GF-D8 (cell line): ENCODE data around the gene OR2T4.

ENCODE experiments used
- DNase-seq: peaks from one replicate; lab custom pipeline; 2025; lab: John Stamatoyannopoulos, UW

The OR2T4 gene, protein sequence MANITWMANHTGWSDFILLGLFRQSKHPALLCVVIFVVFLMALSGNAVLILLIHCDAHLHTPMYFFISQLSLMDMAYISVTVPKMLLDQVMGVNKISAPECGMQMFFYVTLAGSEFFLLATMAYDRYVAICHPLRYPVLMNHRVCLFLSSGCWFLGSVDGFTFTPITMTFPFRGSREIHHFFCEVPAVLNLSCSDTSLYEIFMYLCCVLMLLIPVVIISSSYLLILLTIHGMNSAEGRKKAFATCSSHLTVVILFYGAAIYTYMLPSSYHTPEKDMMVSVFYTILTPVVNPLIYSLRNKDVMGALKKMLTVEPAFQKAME

DNA sequence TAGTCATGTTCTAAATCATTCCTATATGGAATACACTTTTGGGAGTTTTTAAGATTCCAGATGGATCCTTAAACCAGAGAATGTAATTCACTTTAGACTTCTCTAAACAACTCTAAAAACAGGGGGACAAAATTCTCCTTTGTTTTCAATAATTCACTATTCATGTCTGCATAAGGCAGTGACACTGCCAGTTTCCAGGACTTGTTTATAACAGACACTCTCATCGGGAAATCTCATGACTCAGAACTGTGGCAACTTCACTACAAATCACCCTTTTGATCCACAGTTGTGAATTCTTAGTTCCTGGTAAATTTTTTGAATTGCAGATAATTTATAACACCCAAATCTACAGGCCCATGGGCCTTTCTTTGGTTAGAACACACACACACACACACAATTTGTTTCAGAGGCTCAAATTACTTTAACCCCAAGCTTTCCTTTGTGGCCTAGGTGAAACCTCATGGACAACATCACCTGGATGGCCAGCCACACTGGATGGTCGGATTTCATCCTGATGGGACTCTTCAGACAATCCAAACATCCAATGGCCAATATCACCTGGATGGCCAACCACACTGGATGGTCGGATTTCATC lies at the start of gene OR2T4:
OR2T4 (plus strand) TSS at position 545 of the 595 bp plus-strand sequence; CDS start at position 545, 0 bp downstream.
- DNase-seq, result no peak

DNA sequence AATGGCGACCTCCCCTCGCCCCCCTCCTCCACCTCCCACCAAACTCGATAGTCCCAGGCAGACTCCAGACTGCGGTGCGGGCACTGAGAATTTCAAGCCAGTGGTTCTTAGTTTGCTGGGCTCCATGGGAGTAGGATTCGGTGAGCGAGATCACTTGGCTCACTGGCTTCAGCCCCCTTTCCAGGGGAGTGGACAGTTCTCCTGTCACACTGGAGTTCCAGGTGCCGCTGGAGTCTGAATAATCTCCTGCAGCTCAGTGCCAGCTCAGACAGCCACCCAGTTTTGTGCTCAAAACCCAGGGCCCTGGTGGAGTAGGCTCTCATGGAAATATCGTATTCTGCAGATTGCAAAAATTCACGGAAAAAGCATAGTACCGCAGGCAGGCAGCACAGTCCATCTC lies 44.7 kb upstream of the OR2T4 start:
- no peak for DNase-seq

DNA sequence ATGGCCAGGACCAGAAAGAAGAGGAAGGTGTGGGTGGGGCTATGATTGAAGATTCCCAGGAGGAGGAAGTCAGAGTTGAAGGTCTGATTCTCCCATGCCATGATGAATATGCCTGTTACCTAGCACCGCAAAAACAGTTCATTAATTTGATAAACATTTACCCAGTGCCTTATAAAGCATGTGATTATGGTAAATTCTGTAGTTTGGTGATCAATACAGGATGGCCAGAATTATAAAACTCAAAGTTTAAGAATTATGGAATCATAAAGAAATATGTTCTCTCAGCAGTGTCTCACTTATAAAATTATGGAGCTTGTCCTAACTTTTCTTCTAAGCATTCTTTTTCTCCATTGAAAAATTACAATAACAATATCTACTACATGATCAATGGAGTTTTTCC lies 37.0 kb upstream of the OR2T4 start, which contains the start of gene OR2M7:
OR2M7 (minus strand) TSS at position 101 of the 400 bp plus-strand sequence; CDS start at position 101, 0 bp downstream.
- DNase-seq, result no peak

DNA sequence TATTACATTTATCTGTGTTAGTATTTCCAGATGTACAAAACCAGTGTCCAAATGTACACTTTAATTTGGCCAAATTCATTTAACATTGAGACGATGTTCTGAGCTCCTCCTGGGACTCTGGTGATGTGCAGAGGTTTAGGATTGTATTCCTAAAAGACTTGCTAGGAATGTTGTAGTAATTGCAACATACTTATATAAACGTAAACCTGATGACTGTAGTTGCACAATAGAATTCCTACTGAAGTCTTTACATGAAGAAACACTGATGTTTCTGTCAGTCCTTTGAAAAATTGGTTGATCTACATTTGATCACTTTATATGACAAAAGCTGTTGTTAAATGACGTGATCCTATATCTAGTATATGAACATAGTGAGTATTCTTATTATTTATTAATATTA lies 18.0 kb upstream of the OR2T4 start:
- DNase-seq, result no peak

DNA sequence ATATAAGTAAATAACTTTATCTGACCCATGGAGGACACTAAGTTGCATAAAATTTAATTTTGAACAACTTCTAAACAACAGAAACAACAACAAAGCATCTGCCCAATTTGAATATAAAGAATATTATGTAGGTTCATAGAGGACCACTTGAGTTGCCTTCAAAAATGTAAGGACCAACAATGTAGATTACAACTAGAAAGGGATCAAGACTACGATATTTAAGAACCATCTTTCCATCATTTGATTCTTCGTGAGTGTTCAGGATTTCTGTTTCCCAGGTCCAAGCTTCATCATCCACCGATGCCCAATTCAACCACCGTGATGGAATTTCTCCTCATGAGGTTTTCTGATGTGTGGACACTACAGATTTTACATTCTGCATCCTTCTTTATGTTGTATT lies 13.0 kb upstream of the OR2T4 start, which contains the start of gene OR14C36:
OR14C36 (plus strand) TSS at position 301 of the 400 bp plus-strand sequence; CDS start at position 301, 0 bp downstream.
- no peak for DNase-seq

DNA sequence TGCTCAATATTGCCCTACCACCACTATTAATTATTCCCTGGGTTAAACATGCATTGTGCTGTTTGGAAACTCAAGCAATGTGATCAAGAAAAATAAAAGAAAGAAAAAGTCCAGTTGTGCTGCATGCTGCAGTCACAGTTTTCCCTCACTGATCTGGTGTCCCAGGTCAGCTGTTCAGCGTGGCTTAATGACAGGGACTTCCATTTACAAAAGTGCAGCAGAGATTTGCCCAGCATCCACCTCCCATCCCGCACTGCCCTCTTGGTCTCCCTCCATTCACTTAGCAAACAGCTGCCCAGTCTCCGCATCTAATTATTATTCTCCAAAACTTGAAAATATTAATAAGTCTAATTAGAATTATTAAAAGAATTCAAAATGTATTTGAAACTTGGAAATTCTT lies 2.0 kb upstream of the OR2T4 start:
- DNase-seq, result no peak

DNA sequence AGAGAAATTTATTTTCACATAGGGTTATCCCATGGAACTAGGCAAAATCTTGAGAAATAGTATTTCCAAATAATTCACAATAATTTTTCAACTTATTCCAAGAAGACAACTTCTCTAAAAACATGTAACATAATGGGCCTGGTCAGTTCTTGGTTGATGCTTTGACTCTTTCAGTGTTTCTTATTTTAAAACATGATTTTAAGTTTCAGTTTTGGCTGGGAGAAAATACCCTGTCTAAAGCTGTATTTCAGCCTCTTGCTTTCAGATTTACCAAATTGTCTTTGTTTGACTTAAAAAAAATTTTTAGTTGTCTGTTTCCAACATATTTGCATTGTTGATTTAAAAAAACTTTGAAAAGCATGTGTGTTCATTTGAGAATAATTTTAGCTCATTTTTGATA lies 5.1 kb downstream of the OR2T4 start:
- no peak for DNase-seq

DNA sequence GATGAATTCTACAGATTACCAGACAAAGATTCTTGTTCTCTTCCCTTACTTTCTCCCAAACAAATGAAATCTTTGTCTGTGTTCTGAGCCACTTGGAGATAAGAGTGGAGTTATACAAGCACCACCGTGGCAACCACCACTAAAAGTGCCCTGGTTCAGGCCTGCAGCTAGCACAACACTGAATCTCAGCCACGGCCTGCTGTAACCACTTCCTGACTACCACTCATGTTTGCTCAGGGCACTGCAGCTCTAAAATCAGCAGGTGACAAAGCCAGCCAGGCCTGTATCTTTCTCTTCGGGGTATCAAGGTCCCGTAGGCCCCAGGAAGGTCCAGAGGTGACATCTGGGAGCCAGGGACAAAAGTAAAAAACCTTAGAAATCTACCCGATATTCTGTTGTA lies 10.9 kb downstream of the OR2T4 start:
- DNase-seq, result no peak

DNA sequence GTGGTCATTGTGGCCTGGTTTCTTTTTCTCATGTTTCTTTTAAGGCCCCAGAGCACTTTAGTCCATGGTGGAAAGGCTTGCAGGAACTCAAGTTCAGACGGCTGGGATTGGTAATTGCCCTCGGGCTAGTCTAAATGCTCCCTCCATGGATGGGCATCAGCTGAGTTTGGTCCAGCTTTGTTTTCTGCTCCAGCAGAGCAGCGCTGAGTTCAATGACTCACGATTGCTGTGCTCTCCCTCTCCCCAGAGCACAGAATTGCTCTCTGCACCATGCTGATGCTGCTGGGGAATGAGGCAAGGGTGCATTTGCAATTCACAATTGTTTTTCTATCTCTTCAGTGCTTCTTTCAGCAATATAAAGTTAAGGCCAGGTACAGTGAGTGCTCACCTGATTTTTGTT lies 12.3 kb downstream of the OR2T4 start:
- DNase-seq, result no peak

DNA sequence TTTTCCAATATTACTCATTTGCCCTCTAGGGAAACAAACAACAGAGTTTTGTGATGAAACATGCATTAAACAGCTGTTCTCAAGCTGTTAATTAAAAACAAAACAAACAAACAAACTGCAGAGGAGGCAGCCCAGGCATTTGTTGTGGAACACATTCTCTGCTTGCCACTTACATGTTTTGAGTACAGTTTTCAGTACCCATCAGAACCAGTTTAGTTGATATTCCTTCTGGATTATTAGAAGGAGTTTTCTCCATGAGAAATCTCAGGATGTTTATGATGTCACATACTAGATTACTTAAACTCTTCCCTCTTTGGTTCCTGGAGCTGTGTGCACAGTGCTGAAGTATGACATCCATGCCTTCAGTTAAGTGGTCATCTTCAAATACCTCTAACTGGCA lies 14.0 kb downstream of the OR2T4 start, which contains the start of gene OR2T6:
OR2T6 (plus strand) TSS at position 301 of the 400 bp plus-strand sequence. CDS start 11,863 bp downstream, outside the sequence.
- no peak for DNase-seq

DNA sequence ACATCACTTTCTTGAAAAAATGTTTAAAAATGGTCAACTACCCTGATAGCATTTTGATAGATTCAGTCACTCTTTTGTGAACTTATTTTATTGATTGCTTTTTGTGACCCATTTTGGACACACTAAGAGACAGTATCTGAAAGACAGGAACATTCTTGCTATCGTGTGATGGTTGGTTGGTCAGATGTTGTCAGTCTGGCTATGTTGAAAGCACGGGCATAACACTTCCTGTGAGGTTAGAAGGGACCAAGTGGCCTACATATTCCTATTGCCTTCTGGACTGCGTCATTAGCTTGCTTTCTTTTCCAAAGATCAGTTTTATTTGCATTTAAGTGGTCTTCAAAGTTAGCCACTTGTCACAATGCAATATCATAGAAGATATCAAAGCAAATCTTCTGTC lies 15.5 kb downstream of the OR2T4 start:
- DNase-seq, result no peak

DNA sequence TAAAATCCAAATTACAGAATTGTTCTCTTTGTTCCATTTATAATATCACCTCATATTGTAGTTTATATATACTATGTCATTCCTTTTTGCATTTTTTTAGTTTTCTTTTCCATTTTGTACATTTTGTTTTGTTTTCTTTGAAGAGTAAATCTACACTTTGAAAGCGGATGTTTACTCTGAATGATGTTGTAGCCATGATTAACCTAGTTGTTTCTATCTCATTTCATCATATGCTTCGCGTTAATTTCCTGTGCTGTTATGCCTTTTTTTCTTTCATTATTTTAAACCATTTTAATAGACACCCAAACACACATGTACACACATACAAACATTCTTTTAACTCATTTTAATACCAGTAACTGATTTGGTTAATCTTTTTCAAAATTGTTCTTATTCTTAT lies 19.4 kb downstream of the OR2T4 start:
- no peak for DNase-seq

DNA sequence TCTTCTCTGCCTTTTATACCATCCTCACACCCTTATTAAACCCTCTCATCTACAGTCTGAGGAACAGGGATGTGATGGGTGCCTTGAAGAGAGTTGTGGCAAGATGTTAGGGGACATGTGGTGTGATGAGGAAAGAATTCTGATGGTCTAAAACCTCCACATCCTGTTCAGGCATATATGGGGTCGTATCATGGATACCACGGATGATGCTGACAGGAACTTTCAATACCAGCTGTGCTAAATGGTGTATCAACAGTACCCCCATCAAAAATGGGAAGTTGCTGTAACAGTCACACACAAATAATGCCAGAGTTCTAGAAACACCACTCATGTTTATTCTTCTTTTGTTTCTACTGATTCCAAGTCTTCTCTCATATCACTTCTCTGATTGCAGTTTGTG lies 27.0 kb downstream of the OR2T4 start:
- DNase-seq, result no peak

DNA sequence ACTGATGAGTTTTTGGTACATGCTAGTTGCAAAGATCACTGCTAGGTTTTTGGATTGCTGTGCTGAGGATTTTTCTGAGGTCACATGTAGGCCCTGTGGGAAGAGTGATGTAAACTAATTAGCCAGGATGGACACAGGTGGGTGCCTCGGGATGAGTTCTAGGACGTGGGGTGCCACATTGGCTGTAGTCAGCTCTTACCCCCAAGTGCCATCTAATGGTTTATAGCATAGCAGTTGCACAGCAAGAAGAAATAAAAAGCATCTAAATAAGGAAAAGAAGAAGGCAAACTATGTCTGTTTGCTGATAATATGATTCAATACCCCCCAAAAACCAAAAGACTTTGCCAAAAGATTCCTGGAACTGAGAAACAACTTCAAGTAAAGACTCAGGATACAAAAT lies 31.6 kb downstream of the OR2T4 start:
- DNase-seq, result no peak

DNA sequence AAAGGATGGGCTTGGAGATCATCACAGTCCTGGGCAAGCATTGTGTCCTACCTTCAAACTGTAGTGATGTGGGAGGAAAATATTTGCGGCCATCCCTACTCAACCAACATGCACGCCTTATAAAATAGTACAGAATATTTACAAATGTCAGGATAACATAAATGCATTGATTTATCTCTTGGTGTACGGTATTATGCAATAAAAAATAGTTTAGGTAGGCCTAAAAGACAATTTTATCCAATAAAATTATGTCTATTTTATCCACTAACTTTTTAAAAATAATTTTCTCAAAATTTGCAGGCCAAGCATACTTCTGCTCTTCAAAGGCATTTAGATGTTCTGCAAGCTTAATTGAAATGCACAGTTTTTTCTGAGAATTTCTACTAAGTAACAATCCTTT lies 41.3 kb downstream of the OR2T4 start, which contains the start of gene OR2T1:
OR2T1 (plus strand) TSS at position 301 of the 400 bp plus-strand sequence. CDS start 3,100 bp downstream, outside the sequence.
- no peak for DNase-seq

DNA sequence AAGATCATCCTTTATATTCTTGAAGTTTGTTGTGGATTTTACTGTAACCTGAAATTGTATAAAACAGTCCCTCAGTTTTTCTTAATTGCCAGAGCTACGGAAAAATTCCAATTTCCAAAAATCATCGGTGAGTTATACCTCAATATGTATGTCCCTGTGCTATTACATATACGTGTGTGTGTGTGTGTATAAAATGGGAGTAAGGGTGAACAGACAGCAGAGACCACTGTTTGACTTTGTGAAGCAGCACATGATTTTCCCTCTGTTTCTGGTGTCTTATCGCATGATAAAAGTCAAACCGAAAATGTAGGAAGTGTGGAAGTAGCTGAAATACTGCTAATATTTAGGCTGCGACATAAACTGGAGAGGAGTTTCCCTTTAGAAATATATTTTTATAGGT lies 42.6 kb downstream of the OR2T4 start:
- no peak for DNase-seq

DNA sequence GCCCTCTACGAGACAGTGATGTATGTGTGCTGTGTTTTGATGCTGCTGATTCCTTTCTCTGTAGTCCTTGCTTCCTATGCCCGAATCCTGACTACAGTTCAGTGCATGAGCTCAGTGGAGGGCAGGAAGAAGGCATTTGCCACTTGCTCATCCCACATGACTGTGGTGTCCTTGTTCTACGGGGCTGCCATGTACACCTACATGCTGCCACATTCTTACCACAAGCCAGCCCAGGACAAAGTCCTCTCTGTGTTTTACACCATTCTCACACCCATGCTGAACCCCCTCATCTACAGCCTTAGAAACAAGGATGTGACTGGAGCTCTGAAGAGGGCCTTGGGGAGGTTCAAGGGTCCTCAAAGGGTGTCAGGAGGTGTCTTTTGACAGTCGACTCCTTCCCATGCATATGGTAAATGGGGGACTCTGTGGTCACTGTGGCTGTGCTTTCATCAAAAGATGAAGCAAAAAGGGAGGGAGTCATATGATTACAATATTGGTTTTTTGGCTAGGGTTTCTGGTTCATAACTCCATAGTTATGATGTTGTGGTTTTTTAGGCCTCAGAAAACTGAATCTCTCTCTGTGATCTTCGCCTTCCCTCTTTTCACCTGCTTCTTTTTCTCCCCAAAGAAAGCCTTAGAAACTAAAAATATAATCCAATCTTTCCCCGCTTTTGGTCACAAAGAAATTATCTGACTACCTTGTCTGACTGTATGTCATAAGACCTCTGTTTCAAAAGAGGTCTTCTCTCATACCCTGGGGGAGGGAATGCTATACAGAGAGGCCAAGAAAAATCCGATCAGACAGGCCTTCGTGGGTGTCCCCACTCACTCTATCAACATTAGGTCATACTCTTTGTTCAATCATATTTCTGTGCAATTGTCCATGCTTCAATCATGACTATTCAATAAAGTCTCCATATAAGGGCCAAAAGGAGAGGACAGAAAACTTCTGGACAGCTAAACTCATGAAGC lies 45.5 kb downstream of the OR2T4 start:
- DNase-seq, result no peak
